Non-pigmented ciliary epithelial cell (primary cell): ENCODE measurements around the gene ADH1C.
A peak's percentile ranks its signal among the peaks of the same experiment; 100 is the strongest.

Experiments used
- DNase-seq: peaks from one replicate; pipeline ENCODE4 v3.0.0-alpha.2; 2010; ENCODE audit warnings: low read depth

Gene ADH1C

DNA sequence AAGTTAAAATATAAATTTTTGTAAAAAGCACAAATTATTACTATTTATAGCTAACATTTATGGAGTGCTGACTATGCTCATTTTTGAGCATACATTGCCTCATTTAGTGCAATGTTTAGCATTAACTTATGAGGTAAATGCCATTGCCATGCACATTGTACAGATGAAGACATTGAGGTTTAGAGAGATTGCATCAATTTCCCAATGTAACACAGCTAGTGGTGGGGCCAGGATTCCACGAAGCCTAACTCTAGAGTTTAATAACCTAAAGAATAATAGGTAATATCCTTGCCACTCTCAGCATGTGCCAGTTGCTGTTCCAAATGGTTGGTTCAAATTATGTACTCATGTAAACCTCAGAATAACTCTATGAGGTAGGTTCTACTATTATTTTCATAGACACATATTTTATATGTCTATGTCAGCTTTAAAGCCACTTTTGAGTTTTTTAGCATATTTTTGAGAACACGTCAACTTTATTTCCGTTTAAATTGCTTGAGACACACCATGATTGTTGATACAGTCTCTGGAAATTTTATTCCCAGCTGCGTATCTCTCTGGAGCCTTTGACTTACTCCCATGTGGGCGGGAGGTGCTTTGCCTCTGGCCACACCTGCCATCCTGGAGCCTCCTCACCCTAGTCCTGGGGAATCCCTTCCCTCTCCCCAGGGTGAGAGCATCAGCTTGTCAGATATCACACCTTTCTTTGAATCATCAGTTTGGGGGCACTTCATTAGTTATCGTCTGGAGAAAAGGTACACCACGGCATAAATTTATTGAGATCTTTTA is 51.0 kb downstream of the ADH1C start:
- peak; percentile 6 for DNase-seq

DNA sequence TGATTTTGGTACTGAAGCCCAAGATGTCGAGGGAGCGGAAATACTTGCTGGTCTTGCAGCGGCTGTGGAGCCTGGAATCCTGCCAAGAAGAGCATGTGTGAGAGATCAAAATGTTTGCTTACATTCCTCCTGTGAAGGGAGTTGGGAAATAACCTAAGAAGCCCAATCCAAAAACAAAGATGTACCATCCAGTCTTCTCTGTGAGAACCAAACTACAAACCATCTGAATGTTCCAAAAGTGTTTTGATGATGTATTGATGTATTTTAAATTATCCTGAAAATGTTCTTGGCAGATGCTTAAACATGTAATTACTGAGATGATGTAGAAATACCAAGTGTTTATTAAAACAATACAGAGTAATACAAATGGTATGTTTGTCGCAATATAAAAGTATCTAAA is 51.6 kb downstream of the ADH1C start:
- peak; percentile 85 for DNase-seq

DNA sequence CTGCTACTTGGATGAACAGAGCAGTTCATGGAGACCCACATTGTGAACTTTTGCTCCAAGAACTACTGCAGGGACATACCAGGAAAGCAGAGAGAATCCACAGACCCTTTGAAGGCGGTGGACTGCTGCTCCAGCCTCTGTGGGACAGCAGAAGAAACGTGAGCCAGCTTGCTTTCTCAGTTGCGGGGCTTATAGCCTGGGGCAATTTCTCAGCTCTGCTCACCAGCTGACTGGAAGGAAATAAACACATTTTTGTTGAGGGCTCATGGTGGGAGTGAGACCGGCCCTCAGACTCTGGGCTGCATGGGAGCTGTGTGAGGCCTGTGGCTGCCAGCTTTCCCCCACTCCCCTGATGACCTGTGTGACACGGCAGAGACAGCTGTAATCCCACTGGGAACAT is 59.2 kb downstream of the ADH1C start:
- no peak for DNase-seq

DNA sequence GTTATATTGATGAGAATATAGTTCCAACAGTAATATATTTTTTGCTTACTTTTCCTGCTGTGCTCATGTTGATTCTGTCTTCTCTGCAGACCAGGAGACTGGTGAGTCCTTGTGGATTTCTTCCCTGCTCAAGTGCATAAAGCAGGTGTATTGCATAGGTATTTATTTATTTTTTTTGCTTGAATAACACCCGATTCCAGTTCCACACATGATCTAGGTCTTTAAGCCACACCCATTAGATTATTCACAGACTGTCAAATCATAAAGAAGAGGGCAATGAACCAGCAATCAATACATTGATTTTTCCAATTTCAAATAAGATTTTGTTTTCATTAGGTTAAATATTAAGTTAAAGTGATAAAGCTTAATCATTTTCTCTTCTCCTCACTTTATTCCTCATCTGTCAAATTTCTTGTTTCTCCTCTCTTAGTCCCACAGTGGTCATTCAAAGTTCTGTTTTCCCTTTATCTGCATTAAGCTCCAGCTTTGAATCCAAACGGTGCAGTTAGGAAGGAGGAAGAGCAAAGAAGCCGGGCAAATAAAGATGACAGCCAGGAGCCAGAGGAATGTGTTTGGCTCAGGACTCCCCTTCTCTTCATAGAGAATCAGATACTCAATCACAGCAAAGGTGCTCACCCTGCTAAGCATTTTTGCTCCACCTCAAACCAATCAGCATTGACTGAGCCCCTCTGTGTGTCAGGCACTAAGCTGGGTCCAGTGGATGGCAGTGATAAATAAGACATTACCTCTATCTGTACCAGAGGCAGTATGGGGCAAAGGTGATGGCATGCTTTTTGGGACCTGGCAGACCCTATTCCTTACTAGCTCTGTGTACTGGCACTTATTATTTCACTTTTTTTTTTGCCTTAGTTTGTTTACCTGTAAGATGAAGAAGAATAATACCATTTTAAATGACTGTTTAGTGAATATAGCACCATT is 61.4 kb downstream of the ADH1C start, which contains the start of gene ADH1A:
Gene ADH1A (minus strand): TSS at position 138 of the 939 bp plus-strand sequence. CDS start 71 bp downstream, at position 67.
- DNase-seq = no peak
